H9 (cell line): Measurements from ENCODE around the gene CCM2. TPM values are rescaled to one million over a fixed set of nuclear protein-coding genes. Genes with fewer than 3 reads are reported as not detected.

Source experiments
- DNase-seq: peaks from one replicate; pipeline ENCODE4 v3.0.0-alpha.2; 2017
- H2AFZ ChIP-seq: one replicate; pipeline ENCODE4 v1.6.1; 2013; ENCODE audit warnings: mild to moderate bottlenecking, low read length, control low read depth, moderate library complexity
- H2AK5ac ChIP-seq: 2 replicates; pipeline ENCODE4 v1.6.1; 2013; ENCODE audit warnings: low read length, control low read depth, mixed read lengths; ENCODE audit not compliant: insufficient read length
- H2BK120ac ChIP-seq: one replicate; pipeline ENCODE4 v1.6.1; 2013; ENCODE audit warnings: low read depth, mild to moderate bottlenecking, low read length, control low read depth, inconsistent platforms; ENCODE audit not compliant: poor library complexity, severe bottlenecking
- H2BK12ac ChIP-seq: 2 replicates; pipeline ENCODE4 v1.6.1; 2013; ENCODE audit warnings: low read length, control low read depth, mixed read lengths, low read depth; ENCODE audit not compliant: insufficient read length
- H2BK15ac ChIP-seq: 2 replicates; pipeline ENCODE4 v1.6.1; 2013; ENCODE audit warnings: low read depth, low read length, control low read depth
- H2BK20ac ChIP-seq: one replicate; pipeline ENCODE4 v1.6.1; 2013; ENCODE audit warnings: low read depth, mild to moderate bottlenecking, low read length, control low read depth, inconsistent platforms; ENCODE audit not compliant: poor library complexity, severe bottlenecking
- H2BK5ac ChIP-seq: 2 replicates; pipeline ENCODE4 v1.6.1; 2013; ENCODE audit warnings: low read length, control low read depth, mixed read lengths; ENCODE audit not compliant: insufficient read length
- H3K14ac ChIP-seq: 2 replicates; pipeline ENCODE4 v1.6.1; 2013; ENCODE audit warnings: low read length, control low read depth; ENCODE audit not compliant: insufficient read depth
- H3K18ac ChIP-seq: 2 replicates; pipeline ENCODE4 v1.6.1; 2013; ENCODE audit warnings: low read depth, mild to moderate bottlenecking, mixed read lengths, low read length, control low read depth; ENCODE audit not compliant: insufficient read length
- H3K23ac ChIP-seq: 2 replicates; pipeline ENCODE4 v1.6.1; 2013; ENCODE audit warnings: low read length, control low read depth, mixed read lengths, low read depth; ENCODE audit not compliant: insufficient read length
- H3K23me2 ChIP-seq: 2 replicates; pipeline ENCODE4 v1.6.1; 2013; ENCODE audit warnings: low read depth, mild to moderate bottlenecking, mixed read lengths, low read length, control low read depth; ENCODE audit not compliant: insufficient read length, poor library complexity, severe bottlenecking
- H3K27ac ChIP-seq: 2 replicates; pipeline ENCODE4 v1.5.1; 2013; ENCODE audit warnings: low read length, control low read depth, mixed read lengths, low read depth; ENCODE audit not compliant: insufficient read length
- H3K27me3 ChIP-seq: 2 replicates; pipeline ENCODE4 v1.6.1; 2013; ENCODE audit warnings: low read length, control low read depth, inconsistent platforms; ENCODE audit not compliant: insufficient read depth
- H3K4ac ChIP-seq: 2 replicates; pipeline ENCODE4 v1.6.1; 2013; ENCODE audit warnings: low read depth, mild to moderate bottlenecking, control low read depth, inconsistent platforms, low read length, moderate library complexity
- H3K4me1 ChIP-seq: 2 replicates; pipeline ENCODE4 v1.6.1; 2013; ENCODE audit warnings: low read length, control low read depth, inconsistent platforms; ENCODE audit not compliant: insufficient read depth
- H3K4me2 ChIP-seq: 2 replicates; pipeline ENCODE4 v1.6.1; 2013; ENCODE audit warnings: low read length, control low read depth, mixed read lengths; ENCODE audit not compliant: insufficient read length, insufficient read depth
- H3K56ac ChIP-seq: 2 replicates; pipeline ENCODE4 v1.6.1; 2013; ENCODE audit warnings: low read depth, mild to moderate bottlenecking, mixed read lengths, low read length, control low read depth; ENCODE audit not compliant: insufficient read length
- H3K79me1 ChIP-seq: 2 replicates; pipeline ENCODE4 v1.6.1; 2013; ENCODE audit warnings: low read depth, mild to moderate bottlenecking, moderate library complexity, low read length, control low read depth, inconsistent platforms; ENCODE audit not compliant: insufficient read depth, poor library complexity, severe bottlenecking
- H3K79me2 ChIP-seq: 2 replicates; pipeline ENCODE4 v1.6.1; 2013; ENCODE audit warnings: low read length, control low read depth, inconsistent platforms; ENCODE audit not compliant: insufficient read depth
- H3K9ac ChIP-seq: 2 replicates; pipeline ENCODE4 v1.6.1; 2013; ENCODE audit warnings: low read length, control low read depth, mixed read lengths; ENCODE audit not compliant: insufficient read length; ENCODE audit errors: extremely low read depth
- H3K9me3 ChIP-seq: one replicate; pipeline ENCODE4 v1.6.1; 2013; ENCODE audit warnings: low read depth, low read length, inconsistent platforms; ENCODE audit not compliant: control insufficient read depth
- H3T11ph ChIP-seq: one replicate; pipeline ENCODE4 v1.6.1; 2013; ENCODE audit warnings: mild to moderate bottlenecking, low read length, control low read depth, inconsistent platforms
- H4K20me1 ChIP-seq: one replicate; pipeline ENCODE4 v1.6.1; 2013; ENCODE audit not compliant: control insufficient read depth, insufficient read length, insufficient read depth
- H4K5ac ChIP-seq: 2 replicates; pipeline ENCODE4 v1.6.1; 2013; ENCODE audit warnings: low read depth, mild to moderate bottlenecking, mixed read lengths, low read length, control low read depth; ENCODE audit not compliant: insufficient read length
- H4K8ac ChIP-seq: replicated peaks from 2 replicates; pipeline ENCODE4 v1.6.1; 2013; ENCODE audit warnings: low read length, control low read depth, mixed read lengths, low read depth; ENCODE audit not compliant: insufficient read length
- H4K91ac ChIP-seq: 2 replicates; pipeline ENCODE4 v1.6.1; 2013; ENCODE audit warnings: low read depth, mild to moderate bottlenecking, moderate library complexity, mixed read lengths, low read length, control low read depth; ENCODE audit not compliant: insufficient read length
- H3K27ac Mint-ChIP-seq, 3 experiments: 2 replicates in 2 of 3; 3 replicates in 1 of 3; pipeline ENCODE4 v1.8.0; 2020 to 2021; ENCODE audit warnings: mixed read lengths in 3 of 3, mild to moderate bottlenecking in 1 of 3, moderate library complexity in 1 of 3
- H3K27me3 Mint-ChIP-seq: 2 replicates; pipeline ENCODE4 v1.8.0; 2021; ENCODE audit warnings: low read depth, mild to moderate bottlenecking, moderate library complexity, mixed read lengths
- H3K36me3 Mint-ChIP-seq, 3 experiments: 2 replicates in 2 of 3; 3 replicates in 1 of 3; pipeline ENCODE4 v1.8.0; 2020 to 2021; ENCODE audit warnings: low read depth in 3 of 3, mixed read lengths in 3 of 3; ENCODE audit not compliant: insufficient read depth in 1 of 3
- H3K4me1 Mint-ChIP-seq, 2 experiments: 2 replicates each; pipeline ENCODE4 v1.8.0; 2020; ENCODE audit warnings: mixed read lengths in 2 of 2
- H3K4me3 Mint-ChIP-seq, 2 experiments: 2 replicates in 1 of 2; 3 replicates in 1 of 2; pipeline ENCODE4 v1.8.0; 2020 to 2021; ENCODE audit warnings: mild to moderate bottlenecking in 2 of 2, mixed read lengths in 2 of 2, moderate library complexity in 1 of 2
- H3K9me3 Mint-ChIP-seq, 2 experiments: 2 replicates in 1 of 2; 3 replicates in 1 of 2; pipeline ENCODE4 v1.8.0; 2020; ENCODE audit warnings: mild to moderate bottlenecking in 2 of 2, mixed read lengths in 2 of 2, moderate library complexity in 1 of 2
- CTCF ChIP-seq: fragments of 200-600 bp; sonication (generic); conservative IDR thresholded peaks from 3 replicates; pipeline ENCODE4 v1.8.0; 2021; ENCODE audit warnings: antibody characterized with exemption, mild to moderate bottlenecking
- WGBS: extraction: QIAGEN DNeasy Blood & Tissue Kit; methylation state at CpG from one replicate; pipeline ENCODE4 v1.1.7; 2013; ENCODE audit warnings: missing lambda C conversion rate, low lambda C conversion rate, mixed read lengths; ENCODE audit not compliant: insufficient read length; ENCODE audit errors: extremely low coverage; 5-methylcytosine and 5-hydroxymethylcytosine counted together
- total RNA-seq: library from RNA; stranded (reverse); gene quantifications from 2 replicates; pipeline ENCODE4 v1.2.1, GENCODE V29; 2021

The CCM2 gene
- total RNA-seq, 1 experiment from 2014 or later, result 30.4 TPM

GRCh38 chr7:45080265-45080957 lies 80.4 kb downstream of the CCM2 start:
- Histone ChIP-seq H4K5ac (no peak overlapping the region), H3T11ph (no peak overlapping the region), H3K14ac (no peak overlapping the region; the same call in 1 of the 2 replicates), H3K27me3 (no peaks in the 10 kb centered on the region), H2BK15ac (no peak overlapping the region), H3K9me3 (no peaks in the 10 kb centered on the region), H4K8ac (no peak overlapping the region), H4K20me1 (no peaks in the 10 kb centered on the region), H4K91ac (no peak overlapping the region), H3K56ac (no peak overlapping the region), H3K27ac (no peak overlapping the region), H3K18ac (no peak overlapping the region), H3K79me2 (no peaks in the 10 kb centered on the region), H3K4me1 (no peaks in the 10 kb centered on the region), H2AK5ac (no peak overlapping the region), H2BK5ac (no peak overlapping the region), H3K4me2 (no peak overlapping the region), H3K23me2 (no peaks in the 10 kb centered on the region), H3K9ac (no peak overlapping the region), H2BK12ac (no peak overlapping the region), H3K4ac (no peak overlapping the region), H2BK120ac (no peak overlapping the region), H3K23ac (no peak overlapping the region), H3K79me1 (no peaks in the 10 kb centered on the region), H2BK20ac (no peak overlapping the region), H2AFZ (no peak overlapping the region)
- DNase-seq, result peak; percentile 22
- WGBS, result no CpG with 5 or more reads among the region's 17 CpGs
- TF ChIP-seq CTCF, result no peak
- peaks cover 4% of the 10 kb centered on the region; the same call in 1 of the 2 replicates for H3K27me3 Mint-ChIP-seq
- H3K36me3 Mint-ChIP-seq, result peaks cover 0 to 18% (median 4%) of the 10 kb centered on the region in 3 experiments; a peak in 6 of 7 replicates
- no peaks in the 10 kb centered on the region for H3K4me1 Mint-ChIP-seq
- no peak overlapping the region; a peak in 2 of 7 replicates for H3K27ac Mint-ChIP-seq
- H3K4me3 Mint-ChIP-seq, result no peak overlapping the region
- peaks cover 0 to 3% of the 10 kb centered on the region in 2 experiments; a peak in 2 of 5 replicates for H3K9me3 Mint-ChIP-seq
